DOHH2 (cell line): ENCODE results near the gene TUBB1.

Experiments used
- EZH2phosphoT487 ChIP-seq: fragments of 200-600 bp; sonication (generic); IDR thresholded peaks from 2 replicates; pipeline ENCODE4 v1.6.1; 2017; ENCODE audit warnings: borderline replicate concordance, mild to moderate bottlenecking, antibody characterized with exemption, low read length, moderate library complexity, mixed read lengths
- TF ChIP-seq, protein P1 (sequence below): fragments of 200-600 bp; sonication (generic); IDR thresholded peaks from one replicate; pipeline ENCODE4 v1.5.1; 2014; ENCODE audit warnings: antibody characterized with exemption, mild to moderate bottlenecking, low read depth, low read length; ENCODE audit not compliant: poor library complexity, severe bottlenecking

DNA sequence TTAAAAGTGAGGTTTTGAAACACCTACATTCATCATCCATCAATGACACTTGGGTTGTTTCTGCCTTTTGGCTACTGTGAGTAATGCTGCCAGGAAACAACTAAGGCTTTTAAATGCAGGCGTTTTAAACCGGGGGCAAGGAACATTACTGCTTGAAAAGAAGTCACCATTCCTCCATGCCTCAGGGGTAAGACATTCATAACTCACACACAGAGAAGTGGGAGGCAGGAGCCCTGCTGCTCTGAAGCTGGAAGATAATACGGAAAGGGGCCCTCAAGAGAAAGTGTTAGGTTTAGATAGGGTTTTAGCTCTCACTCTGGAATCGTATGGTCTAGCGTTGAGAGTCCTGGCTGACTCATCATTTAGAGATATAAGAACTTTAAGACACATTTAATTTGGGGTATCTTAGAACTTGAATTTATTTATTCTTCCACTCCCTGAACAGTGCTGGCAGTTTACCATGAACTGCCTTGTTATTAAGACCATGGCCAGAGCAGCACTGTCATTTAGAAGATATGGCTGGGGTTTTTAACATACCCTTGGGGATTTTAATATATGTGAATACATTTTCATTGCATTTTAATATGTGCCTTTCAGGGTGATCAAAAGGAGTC is 1.8 kb downstream of the TUBB1 start:
- TF ChIP-seq, protein P1, sequence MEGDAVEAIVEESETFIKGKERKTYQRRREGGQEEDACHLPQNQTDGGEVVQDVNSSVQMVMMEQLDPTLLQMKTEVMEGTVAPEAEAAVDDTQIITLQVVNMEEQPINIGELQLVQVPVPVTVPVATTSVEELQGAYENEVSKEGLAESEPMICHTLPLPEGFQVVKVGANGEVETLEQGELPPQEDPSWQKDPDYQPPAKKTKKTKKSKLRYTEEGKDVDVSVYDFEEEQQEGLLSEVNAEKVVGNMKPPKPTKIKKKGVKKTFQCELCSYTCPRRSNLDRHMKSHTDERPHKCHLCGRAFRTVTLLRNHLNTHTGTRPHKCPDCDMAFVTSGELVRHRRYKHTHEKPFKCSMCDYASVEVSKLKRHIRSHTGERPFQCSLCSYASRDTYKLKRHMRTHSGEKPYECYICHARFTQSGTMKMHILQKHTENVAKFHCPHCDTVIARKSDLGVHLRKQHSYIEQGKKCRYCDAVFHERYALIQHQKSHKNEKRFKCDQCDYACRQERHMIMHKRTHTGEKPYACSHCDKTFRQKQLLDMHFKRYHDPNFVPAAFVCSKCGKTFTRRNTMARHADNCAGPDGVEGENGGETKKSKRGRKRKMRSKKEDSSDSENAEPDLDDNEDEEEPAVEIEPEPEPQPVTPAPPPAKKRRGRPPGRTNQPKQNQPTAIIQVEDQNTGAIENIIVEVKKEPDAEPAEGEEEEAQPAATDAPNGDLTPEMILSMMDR, result no peak
- no peak for TF ChIP-seq EZH2phosphoT487
